Suprapubic skin (tissue), 4 donors: ENCODE results near the gene KDM4B.

Source experiments
- EP300 ChIP-seq: sonication (generic); formaldehyde crosslinking; IDR thresholded peaks from one replicate; pipeline ENCODE4 v1.6.1; 2017; ENCODE audit warnings: antibody characterized with exemption
- POLR2A ChIP-seq, 2 donors: fragments of 450-650 bp; IDR thresholded peaks; one replicate each; pipeline ENCODE4 v1.6.1; 2017; ENCODE audit warnings: antibody characterized with exemption in 2 of 2, mild to moderate bottlenecking in 2 of 2, moderate library complexity in 2 of 2
- POLR2AphosphoS5 ChIP-seq, 3 donors: sonication (generic); formaldehyde crosslinking; IDR thresholded peaks; one replicate each; pipeline ENCODE4 v1.6.1; 2017; ENCODE audit warnings: antibody characterized with exemption in 3 of 3
- TF ChIP-seq, protein P1 (sequence below), 2 donors: fragments of 200-600 bp in 1 of 2; fragments of 450-650 bp in 1 of 2; sonication (generic) in 1 of 2; IDR thresholded peaks; one replicate each; pipeline ENCODE4 v1.5.1; 2016 to 2019; ENCODE audit warnings: antibody characterized with exemption in 2 of 2, mild to moderate bottlenecking in 1 of 2, moderate library complexity in 1 of 2

- TF ChIP-seq, protein P1, sequence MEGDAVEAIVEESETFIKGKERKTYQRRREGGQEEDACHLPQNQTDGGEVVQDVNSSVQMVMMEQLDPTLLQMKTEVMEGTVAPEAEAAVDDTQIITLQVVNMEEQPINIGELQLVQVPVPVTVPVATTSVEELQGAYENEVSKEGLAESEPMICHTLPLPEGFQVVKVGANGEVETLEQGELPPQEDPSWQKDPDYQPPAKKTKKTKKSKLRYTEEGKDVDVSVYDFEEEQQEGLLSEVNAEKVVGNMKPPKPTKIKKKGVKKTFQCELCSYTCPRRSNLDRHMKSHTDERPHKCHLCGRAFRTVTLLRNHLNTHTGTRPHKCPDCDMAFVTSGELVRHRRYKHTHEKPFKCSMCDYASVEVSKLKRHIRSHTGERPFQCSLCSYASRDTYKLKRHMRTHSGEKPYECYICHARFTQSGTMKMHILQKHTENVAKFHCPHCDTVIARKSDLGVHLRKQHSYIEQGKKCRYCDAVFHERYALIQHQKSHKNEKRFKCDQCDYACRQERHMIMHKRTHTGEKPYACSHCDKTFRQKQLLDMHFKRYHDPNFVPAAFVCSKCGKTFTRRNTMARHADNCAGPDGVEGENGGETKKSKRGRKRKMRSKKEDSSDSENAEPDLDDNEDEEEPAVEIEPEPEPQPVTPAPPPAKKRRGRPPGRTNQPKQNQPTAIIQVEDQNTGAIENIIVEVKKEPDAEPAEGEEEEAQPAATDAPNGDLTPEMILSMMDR (IDR thresholded peaks at IDR 0.05), result no peak
- TF ChIP-seq POLR2A (IDR thresholded peaks at IDR 0.05) (no peak), POLR2AphosphoS5 (IDR thresholded peaks at IDR 0.05) (no peak), EP300 (no peak)
Observed at GRCh38 chr19:5102520-5102919, 133.6 kb downstream of the KDM4B start.
